Femur (tissue), 1 donor: ENCODE data around the gene SENP5.

Source experiments
- DNase-seq: peaks from one replicate; pipeline ENCODE4 v3.0.0-alpha.2; 2017

Gene SENP5

GRCh38 chr3:196969660-196970546, 102.2 kb downstream of the SENP5 start:
- DNase-seq, result peak; percentile 69

- DNase-seq, result no peak
These were observed 102.9 kb downstream of the SENP5 start for GRCh38 chr3:196970547-196971093.

- DNase-seq, result no peak
These were observed 103.5 kb downstream of the SENP5 start for GRCh38 chr3:196971094-196971698.

GRCh38 chr3:196974661-196975060, 106.9 kb downstream of the SENP5 start:
- no peak for DNase-seq

- no peak for DNase-seq
These were observed 107.6 kb downstream of the SENP5 start for GRCh38 chr3:196975349-196975748.

- DNase-seq, result no peak
These were observed 109.2 kb downstream of the SENP5 start for GRCh38 chr3:196976941-196977340.

GRCh38 chr3:196979545-196979944, 111.8 kb downstream of the SENP5 start:
- DNase-seq, result no peak

- no peak for DNase-seq
These were observed 113.9 kb downstream of the SENP5 start for GRCh38 chr3:196981657-196982056.

- DNase-seq, result no peak
These were observed 115.5 kb downstream of the SENP5 start for GRCh38 chr3:196983186-196983585.
